ENCODE results near the gene BMP15. TPM values are rescaled to one million over a fixed set of nuclear protein-coding genes. Genes with fewer than 3 reads are reported as not detected.

BMP15 gene
- total RNA-seq, 1 experiment from 2014 or later: not detected

DNA sequence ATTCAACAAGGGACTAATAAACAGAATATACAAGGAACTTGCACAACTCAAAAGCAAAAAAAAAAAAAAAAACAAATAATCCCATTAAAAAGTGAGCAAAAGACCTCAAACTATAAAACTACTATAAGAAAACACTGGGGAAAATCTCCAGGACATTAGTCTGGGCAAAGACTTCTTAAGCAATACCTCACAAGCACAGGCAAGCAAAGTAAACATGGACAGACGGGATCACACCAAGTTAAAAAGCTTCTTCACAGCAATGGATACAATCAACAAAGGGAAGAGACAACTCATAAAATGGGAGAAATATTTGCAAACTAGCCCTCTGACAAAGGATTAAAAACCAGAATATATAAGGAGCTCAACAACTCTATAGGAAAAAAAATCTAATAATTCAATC is 17.1 kb upstream of the BMP15 start:
- Mint-ChIP-seq H3K4me1 (no peaks in the 10 kb centered on the region), H3K27me3 (ENCODE audit: low read depth) (no peaks in the 10 kb centered on the region), H3K36me3 (no peaks in the 10 kb centered on the region), H3K27ac (no peak overlapping the region), H3K4me3 (no peak overlapping the region), H3K9me3 (peaks cover 7% of the 10 kb centered on the region)
- no peak for TF ChIP-seq NR2C2 (CRISPR knock-in tag; IDR thresholded peaks at IDR 0.05)
- no peak for TF ChIP-seq ZNF121 (CRISPR knock-in tag; IDR thresholded peaks at IDR 0.05)
- TF ChIP-seq NFE2L1 (CRISPR knock-in tag; IDR thresholded peaks at IDR 0.05): no peak
- no peak for TF ChIP-seq ZNF263 (CRISPR knock-in tag; IDR thresholded peaks at IDR 0.05; ENCODE audit: low read depth)
- TF ChIP-seq, protein P1, sequence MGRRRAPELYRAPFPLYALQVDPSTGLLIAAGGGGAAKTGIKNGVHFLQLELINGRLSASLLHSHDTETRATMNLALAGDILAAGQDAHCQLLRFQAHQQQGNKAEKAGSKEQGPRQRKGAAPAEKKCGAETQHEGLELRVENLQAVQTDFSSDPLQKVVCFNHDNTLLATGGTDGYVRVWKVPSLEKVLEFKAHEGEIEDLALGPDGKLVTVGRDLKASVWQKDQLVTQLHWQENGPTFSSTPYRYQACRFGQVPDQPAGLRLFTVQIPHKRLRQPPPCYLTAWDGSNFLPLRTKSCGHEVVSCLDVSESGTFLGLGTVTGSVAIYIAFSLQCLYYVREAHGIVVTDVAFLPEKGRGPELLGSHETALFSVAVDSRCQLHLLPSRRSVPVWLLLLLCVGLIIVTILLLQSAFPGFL (CRISPR knock-in tag; IDR thresholded peaks at IDR 0.05; ENCODE audit: borderline replicate concordance): no peak
- TF ChIP-seq ZNF423 (CRISPR knock-in tag; IDR thresholded peaks at IDR 0.05): no peak
- no peak for TF ChIP-seq ATF3 (CRISPR knock-in tag; conservative IDR thresholded peaks at IDR 0.05)
- TF ChIP-seq PRRX2 (CRISPR knock-in tag; IDR thresholded peaks at IDR 0.05): no peak
- no peak for TF ChIP-seq CBFB (CRISPR knock-in tag; IDR thresholded peaks at IDR 0.05; ENCODE audit: low read depth)
- POLR2A ChIA-PET: no interaction called here
- no peak for ATAC-seq
- CTCF ChIA-PET: no interaction called here
- no peak for DNase-seq (ENCODE audit: low spot score)

- POLR2A ChIA-PET: no interaction called here
- DNase-seq (ENCODE audit: low spot score): peak; percentile 29
- TF ChIP-seq NR3C1 (CRISPR knock-in tag; conservative IDR thresholded peaks at IDR 0.05; ENCODE audit: low read depth) (no peak), CTCF (IDR thresholded peaks at IDR 0.05) (peak; percentile 61)
- no peak overlapping the region for H3K27ac Mint-ChIP-seq
- no peaks in the 10 kb centered on the region for H3K4me1 Mint-ChIP-seq
- no peaks in the 10 kb centered on the region for H3K27me3 Mint-ChIP-seq (ENCODE audit: low read depth)
- no peaks in the 10 kb centered on the region for H3K9me3 Mint-ChIP-seq
- H3K4me3 Mint-ChIP-seq: no peak overlapping the region
- no peak for ATAC-seq
- no peaks in the 10 kb centered on the region for H3K36me3 Mint-ChIP-seq
- CTCF ChIA-PET: no interaction called here
Observed at GRCh38 chrX:50905334-50905733, 5.2 kb upstream of the BMP15 start.

DNA sequence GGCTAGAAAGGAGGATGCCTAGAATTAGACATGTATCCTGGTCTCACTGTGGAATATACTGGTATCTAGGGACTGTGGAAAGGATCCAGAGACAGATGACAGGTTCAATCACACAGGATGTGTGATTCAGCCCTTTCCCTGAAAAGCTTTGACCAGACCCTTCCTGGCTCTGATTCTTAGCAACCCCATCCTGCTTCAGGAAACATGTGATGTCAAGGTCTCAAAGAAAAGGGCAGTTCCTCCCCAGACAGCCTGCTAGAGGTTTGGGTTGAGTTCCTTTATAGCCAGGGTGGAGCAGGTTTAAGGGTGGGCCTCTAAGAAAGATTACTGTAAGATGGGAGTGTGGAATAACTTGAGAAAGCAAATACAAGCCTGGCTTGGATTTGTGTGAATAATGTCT is 3.0 kb downstream of the BMP15 start:
- H3K9me3 Mint-ChIP-seq: no peaks in the 10 kb centered on the region
- ChIA-PET POLR2A (no interaction called here), CTCF (no interaction called here)
- no peaks in the 10 kb centered on the region for H3K36me3 Mint-ChIP-seq
- H3K27ac Mint-ChIP-seq: no peak overlapping the region
- DNase-seq (ENCODE audit: low spot score) (no peak), ATAC-seq (no peak)
- no peaks in the 10 kb centered on the region for H3K4me1 Mint-ChIP-seq
- no peak overlapping the region for H3K4me3 Mint-ChIP-seq
- H3K27me3 Mint-ChIP-seq (ENCODE audit: low read depth): no peaks in the 10 kb centered on the region
- no peak for TF ChIP-seq NFE2L1 (CRISPR knock-in tag; IDR thresholded peaks at IDR 0.05)
- TF ChIP-seq ZNF396 (CRISPR knock-in tag; IDR thresholded peaks at IDR 0.05; ENCODE audit: borderline replicate concordance): no peak
- no peak for TF ChIP-seq ZNF425 (CRISPR knock-in tag; conservative IDR thresholded peaks at IDR 0.05)
- TF ChIP-seq, protein P2, sequence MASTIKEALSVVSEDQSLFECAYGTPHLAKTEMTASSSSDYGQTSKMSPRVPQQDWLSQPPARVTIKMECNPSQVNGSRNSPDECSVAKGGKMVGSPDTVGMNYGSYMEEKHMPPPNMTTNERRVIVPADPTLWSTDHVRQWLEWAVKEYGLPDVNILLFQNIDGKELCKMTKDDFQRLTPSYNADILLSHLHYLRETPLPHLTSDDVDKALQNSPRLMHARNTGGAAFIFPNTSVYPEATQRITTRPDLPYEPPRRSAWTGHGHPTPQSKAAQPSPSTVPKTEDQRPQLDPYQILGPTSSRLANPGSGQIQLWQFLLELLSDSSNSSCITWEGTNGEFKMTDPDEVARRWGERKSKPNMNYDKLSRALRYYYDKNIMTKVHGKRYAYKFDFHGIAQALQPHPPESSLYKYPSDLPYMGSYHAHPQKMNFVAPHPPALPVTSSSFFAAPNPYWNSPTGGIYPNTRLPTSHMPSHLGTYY (CRISPR knock-in tag; IDR thresholded peaks at IDR 0.05): no peak
- no peak for TF ChIP-seq NFYB (CRISPR knock-in tag; conservative IDR thresholded peaks at IDR 0.05; ENCODE audit: low read depth)
- TF ChIP-seq GTF2I (CRISPR knock-in tag; conservative IDR thresholded peaks at IDR 0.05): no peak
- TF ChIP-seq AR (CRISPR knock-in tag; IDR thresholded peaks at IDR 0.05): no peak
- TF ChIP-seq ZNF138 (CRISPR knock-in tag; conservative IDR thresholded peaks at IDR 0.05): no peak
- TF ChIP-seq CREB1 (CRISPR knock-in tag; IDR thresholded peaks at IDR 0.05): no peak
- TF ChIP-seq FOXP4 (CRISPR knock-in tag; IDR thresholded peaks at IDR 0.05): no peak
